Lung microvascular endothelial cell (primary cell): ENCODE data around the gene LRCH2. TPM values are rescaled to one million over a fixed set of nuclear protein-coding genes. Genes with fewer than 3 reads are reported as not detected.
"Not testable (repeated sequence)": the region's sequence is repeated elsewhere in the genome, so short reads cannot be mapped to it uniquely, and the experiment has no call there.

ENCODE experiments used
- DNase-seq, 2 donors: peaks; one replicate each; pipeline versions ENCODE4 v3.0.0 to v3.0.0-alpha.2; 2010; ENCODE audit warnings: low read depth in 2 of 2
- total RNA-seq: library from RNA; depleted of rRNA; stranded (reverse); fragments of >200 nt; gene quantifications from 2 replicates; pipeline ENCODE4 v1.2.1, GENCODE V29; 2014

LRCH2 gene, protein sequence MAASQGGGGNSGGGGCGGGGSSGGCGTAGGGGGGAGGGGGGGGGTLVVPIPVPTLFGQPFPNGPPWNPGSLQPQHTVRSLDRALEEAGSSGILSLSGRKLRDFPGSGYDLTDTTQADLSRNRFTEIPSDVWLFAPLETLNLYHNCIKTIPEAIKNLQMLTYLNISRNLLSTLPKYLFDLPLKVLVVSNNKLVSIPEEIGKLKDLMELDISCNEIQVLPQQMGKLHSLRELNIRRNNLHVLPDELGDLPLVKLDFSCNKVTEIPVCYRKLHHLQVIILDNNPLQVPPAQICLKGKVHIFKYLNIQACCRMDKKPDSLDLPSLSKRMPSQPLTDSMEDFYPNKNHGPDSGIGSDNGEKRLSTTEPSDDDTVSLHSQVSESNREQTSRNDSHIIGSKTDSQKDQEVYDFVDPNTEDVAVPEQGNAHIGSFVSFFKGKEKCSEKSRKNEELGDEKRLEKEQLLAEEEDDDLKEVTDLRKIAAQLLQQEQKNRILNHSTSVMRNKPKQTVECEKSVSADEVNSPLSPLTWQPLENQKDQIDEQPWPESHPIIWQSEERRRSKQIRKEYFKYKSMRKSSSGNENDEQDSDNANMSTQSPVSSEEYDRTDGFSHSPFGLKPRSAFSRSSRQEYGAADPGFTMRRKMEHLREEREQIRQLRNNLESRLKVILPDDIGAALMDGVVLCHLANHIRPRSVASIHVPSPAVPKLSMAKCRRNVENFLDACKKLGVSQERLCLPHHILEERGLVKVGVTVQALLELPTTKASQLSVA
- 5.4 and 15.3 TPM in 2 replicates for total RNA-seq

DNA sequence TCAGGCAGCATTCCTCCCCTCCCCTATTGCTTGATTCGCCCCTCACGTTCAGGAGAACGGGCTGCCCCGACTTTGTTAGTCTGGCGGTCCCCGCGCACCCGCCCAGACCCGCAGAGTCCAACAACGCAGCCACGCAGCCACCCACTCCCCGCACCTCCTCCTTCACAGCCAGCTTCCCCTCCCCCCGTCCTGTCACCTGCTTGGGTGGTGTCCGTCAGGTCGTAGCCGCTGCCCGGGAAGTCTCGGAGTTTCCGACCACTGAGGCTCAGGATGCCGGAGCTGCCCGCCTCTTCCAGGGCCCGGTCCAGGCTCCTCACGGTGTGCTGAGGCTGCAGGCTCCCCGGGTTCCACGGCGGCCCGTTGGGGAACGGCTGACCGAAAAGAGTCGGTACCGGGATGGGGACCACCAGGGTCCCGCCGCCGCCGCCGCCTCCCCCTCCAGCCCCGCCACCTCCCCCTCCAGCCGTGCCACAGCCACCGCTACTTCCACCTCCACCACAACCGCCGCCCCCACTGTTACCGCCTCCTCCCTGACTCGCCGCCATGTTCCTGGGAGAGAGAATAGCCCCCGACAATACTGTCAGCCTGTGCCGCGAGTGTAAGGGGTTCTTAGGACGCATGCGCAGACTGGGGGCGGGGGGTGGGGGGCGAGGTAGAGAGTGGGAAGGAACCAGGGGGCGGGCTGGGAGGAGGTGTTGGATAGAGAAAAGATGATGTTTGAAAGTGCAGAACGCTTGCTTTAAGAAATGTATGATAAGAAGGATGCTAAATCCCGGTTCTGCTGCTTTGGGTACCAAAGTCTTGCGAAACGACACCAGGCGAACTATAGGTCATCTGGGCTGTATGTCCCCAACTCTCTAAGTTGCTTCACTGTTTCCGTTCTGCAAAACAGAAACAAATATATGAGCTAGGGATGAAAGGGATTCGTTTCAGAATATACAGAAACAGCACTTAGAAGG, at the start of gene LRCH2:
LRCH2 (minus strand) TSS at position 600 of the 959 bp plus-strand sequence; CDS start at position 545, 55 bp downstream.
- DNase-seq: peak; percentile 24 to 65

DNA sequence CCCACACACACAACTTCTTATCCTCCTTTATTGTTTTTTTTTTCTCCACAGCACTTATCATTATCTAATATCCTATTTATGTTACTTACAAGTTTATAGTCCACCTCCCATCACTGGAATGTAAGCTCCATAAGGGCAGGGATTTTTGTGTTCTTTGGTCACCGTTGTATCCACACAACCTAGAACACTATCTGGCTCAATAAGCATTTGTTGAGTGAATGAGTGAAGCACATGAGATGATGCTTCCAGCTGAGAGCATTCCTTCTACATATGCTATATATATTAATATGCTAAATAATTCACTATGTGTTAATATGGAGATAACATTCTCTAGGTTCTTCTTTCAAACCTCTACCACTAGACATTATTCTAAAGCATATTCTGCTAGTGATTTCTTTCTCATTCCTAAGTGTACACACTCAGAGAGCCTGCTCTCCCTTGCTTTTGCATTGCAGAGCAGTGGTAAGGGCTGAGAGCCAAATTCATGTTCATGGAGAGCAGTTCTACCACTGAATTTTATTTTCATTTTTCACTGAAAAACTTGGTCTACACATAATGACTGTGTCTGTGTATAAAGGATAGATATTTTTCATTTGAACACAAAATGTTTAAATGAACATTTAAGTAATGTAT, 35.3 kb upstream of the LRCH2 start:
- no peak for DNase-seq

DNA sequence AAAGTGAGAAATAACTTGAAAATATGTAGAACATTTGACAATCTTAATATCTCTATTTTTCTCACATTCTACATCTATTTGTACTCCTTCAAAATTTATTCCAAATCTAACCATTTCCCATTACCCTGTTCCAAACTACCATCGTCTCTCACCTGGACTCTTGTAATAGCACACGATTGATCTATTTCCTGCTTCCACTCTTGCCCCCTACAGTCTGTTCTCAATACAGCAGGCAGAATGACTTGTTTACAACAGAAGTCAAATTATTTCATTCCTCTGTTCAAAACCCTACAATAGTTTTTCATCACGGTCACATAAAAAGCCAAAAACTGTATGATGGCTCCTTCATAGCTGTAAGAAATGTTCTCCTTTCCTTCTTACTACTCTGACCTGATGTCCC, 34.5 kb upstream of the LRCH2 start:
- DNase-seq: peak; percentile 1 to 50

DNA sequence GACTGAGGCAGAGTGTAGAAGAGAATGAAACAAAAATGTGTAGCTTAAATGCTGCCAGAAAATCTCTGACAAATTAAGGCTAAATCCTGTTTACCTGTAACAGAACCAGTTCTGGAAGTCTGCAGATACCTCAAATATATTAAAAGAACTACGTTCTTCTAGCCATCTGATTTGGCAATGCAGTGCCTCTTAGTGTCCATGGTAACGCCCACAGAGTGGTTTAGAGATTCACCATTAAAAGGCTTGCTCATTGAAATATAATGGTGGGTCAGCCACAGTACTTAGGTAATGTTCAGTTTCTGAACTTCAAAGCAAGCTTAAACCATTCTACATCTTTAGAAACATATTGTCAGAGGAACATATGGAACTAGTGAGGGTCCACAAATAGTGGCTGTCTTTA, 32.4 kb upstream of the LRCH2 start:
- DNase-seq: no peak

DNA sequence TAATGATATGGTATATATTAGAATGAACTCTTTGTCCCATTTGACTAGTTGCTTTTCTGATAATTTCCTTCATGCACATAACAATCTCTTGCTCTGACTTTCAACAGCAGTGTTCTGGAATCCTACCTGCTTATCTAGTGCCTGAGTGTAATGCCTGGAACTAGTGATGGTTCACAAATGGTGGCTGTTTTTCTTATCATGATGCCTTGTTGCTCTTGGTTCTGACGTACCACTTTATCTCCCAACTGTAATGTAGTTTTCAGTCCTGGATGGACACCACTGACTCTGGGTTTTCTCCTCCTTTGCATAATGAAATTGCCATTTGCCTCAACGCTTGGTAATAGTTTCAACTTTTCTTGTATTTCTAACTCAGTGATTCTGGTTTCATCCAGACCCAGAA, 30.1 kb upstream of the LRCH2 start:
- no peak for DNase-seq

DNA sequence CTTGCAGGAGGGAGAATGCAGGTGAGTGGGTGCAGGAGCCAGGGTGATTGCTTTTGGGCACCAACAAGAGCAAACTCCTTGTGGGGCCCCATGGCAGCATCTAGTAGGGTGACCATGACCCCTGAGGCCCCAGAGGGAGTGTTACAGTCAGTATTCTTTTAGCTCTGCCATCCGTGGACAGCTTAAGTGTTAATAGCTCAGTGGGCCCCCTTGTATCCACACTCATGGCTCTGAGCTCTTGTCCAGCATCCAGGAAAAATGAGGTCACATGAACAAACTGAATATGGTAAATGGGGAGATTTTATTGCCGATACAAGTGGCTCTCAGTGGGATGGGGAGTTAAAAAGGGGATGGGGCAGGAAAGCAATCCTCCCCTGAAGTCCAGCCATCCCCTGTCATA, 27.3 kb upstream of the LRCH2 start:
- no peak for DNase-seq

DNA sequence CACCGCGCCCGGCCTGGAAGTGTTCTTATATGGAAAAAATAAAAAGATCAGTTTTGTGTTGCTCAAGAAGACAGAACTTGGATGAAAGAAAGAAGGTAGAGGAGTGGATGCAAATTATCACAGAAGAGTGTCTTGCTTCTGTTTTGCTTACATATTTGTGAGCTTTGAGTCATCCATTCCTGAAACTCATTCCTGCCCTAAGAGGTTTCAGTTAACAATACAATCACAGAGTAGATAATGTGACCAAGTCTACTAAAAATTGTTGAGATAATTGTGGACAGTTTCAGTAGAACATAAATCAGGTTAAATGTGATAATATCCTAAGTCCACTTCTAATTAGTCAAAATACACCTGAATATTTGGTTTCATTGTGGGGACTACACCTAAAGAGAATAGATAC, 26.4 kb upstream of the LRCH2 start:
- DNase-seq: no peak

DNA sequence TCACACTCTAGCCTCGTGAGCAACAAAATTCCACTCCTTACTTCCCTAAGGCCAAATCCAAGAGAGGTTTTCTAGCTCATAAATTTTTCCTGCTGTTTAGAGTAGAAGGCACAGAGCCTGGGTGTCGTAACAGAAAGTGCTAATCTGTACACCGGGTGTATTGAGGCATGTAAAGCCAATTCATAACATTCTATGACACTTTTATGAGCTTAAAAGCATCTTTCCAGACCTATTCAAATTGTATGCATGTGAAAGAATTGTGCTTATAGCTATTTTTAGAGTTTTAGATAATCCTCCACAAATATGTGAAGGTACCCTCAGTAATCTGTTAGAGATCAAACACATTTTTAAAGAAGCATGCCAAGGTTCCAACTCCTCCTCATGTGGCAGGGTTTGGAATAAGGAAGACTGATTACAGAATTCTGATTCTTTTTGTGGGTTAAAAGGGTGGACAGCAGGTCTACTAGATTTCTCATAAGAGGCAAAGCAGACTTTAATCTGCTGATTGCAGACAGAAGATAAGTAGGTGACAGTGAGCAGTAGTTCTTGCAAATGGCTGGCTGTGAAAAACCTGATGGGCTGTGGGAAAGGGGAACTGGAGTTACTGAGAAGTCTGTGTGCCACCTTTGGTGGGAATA, 25.5 kb upstream of the LRCH2 start:
- DNase-seq: no peak

DNA sequence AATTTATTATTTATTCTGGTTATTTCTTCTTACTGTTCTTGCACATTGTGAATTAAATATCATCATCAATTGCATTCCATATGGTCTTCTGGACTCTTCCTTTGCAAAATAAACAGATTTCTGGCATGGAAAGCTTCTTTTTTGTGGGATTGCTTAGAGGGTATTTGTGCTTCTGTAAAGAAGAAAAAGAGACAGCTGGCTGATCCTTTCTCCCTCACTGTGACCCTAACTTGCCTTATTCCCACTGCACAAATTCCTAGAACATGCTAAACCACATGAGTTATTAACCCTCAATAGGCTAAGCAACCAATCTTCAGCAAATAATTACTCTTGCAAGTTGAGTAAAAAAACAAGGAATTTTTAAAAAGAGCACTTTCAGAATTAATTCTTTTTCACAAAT, 23.8 kb upstream of the LRCH2 start:
- no peak for DNase-seq

DNA sequence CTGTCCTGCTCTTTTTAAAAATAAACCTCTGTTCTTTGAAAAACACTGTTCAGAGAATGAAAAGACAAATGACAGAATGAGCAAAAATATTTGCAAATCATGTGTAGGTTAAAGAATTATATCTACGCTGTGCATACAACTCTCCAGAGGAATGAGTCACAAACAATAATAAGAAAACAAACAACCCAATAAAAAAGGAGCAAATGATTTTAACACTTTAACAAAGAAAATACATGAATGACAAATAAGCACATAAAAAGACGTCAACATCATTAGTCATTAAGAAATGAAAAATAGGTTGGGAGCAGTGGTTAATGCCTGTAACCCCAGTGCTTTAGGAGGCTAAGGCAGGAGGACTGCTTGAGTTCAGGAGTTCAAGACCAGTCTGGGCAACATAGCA, 21.1 kb upstream of the LRCH2 start:
- no peak for DNase-seq

DNA sequence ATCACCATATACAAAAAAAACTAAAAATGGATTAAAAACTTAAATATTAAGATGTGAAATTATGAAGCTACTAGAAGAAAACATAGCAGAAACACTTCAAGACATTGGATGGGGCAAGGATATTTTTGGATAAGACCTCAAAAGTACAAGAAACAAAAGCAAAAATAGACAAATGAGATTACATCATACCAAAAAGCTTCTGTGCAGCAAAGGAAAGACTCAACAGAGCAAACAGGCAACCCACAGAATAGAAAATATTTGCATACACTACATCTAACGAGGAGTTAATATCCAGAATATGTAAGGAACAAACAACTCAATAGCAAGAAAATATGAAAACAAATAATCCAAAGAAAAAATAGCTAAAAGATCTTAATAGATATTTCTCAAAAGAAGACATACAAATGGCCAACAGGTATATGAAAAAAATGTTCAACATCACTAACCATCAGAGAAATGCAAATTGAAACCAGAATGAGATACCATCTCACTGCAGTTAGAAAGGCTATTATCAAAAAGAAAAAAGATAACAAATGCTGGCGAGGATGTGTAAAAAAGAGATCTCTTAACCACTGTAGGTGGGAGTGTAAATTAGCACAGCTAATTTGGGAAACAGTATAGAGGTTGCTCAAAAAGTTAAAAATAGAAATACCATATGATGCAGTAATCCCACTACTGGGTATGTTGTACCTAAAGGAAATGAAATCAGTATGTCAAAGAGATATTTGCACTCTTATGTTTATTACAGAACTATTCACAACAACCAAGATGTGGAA, 17.8 kb upstream of the LRCH2 start:
- DNase-seq: no peak

DNA sequence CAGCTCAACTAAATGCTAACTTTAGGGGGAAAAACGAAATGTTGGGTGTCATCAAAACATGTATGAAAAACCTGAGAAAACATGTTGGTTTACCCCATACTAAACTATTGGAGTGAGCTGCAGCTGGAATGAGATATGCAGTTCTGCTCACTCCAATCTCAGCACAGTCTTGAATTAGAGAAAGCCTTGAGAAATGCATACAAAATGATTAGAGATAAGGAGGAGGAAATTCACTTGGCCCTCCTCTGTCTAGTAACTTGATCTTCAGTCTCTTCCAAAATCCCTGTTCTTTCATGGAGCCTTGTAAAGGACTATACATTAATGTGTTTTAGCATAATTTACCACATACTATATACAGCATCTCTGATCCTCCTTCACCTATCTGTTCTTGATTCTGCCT, 3.2 kb upstream of the LRCH2 start:
- no peak for DNase-seq

DNA sequence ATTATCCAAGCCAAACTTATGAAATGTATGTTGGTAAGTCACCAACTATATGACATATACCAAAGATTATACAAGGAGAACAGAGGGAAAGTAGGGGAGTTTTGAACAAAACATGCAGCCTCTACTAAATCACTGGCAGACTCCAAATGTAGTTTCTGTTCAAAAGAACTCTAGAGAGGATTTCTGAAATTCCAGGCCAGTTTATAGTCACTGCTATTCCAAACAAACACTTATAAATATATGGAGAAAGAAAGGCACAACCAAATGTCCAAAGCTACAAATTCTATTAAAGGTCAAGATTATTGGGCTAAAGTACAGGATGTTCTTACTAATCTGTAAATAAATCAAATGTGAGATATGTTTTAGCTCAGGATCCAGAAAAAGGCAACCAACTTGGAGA, 2.7 kb upstream of the LRCH2 start:
- no peak for DNase-seq

DNA sequence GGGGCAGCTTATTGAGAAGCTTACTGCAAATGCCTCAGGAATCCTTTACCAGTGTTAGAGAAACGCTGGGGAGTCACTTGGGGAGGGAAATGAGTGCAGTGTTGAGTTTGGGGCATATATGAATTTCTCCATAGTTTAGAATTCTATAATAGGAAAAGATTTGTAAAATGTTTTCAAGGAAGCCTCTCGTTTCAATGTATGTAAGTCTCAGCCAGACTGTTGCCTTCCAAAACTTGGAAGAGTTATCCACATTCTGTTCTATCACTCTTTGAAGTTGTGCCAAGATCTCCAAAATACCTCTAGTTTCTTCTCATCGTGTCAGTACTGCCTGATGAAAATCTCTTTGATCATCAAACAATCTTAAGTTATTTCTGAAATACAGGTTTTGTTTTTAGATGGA, 565 bp upstream of the LRCH2 start:
- DNase-seq: no peak

DNA sequence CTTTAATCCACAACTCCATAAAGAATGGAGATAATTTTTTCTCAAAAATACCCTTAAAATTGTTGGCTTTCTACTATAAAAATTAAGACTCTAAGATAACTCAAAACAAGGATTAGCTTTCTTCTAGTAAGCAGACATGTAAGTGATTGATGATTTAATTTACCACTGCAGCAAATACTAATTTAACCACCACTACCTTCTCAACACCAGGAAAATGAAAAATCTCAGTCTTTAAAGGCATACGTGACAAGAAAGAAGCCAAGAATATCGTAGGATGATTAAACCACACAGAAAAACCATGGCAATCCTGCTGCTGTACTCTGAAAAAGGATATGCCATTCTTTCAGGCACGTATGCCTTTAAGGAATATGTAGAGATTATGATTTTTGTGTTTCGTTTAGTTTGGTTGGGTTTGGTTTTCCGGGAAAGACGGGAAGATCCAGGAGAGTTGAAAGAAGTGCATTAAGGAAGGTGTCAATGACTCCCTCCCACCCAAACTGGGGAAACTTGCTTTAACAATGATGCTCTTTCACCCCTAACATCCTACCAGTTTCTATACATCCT, 881 bp downstream of the LRCH2 start:
- DNase-seq: no peak

DNA sequence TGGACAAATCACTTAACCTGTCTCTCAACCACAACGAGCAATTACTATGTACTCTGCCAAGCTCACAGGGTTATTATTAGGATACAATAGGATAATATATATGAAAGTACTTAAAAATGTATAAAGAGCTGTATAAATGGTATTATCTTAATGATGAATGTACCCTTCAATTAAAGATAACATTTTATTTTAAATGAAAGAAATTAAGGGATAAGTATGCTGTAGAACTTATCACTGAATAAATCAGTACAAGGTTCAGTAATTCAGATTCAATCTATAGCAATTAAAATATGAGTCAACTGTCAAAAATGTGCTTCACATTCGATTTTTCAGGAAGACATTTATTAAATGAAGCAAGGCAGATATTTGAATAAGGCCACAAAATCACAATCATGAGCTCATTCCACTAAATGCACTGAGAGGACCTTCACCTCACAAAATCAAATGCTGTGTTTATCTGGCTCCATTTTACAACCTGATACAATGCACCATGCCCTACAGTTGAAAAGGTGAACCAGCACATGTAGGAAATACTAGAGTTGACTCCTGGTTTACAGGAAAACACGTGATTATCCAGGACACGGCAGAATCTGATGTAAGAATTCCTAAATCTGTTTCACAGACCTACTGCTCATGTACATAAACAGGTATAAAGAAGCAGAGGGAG, 4.4 kb downstream of the LRCH2 start:
- peak; percentile 44 to 95 for DNase-seq

DNA sequence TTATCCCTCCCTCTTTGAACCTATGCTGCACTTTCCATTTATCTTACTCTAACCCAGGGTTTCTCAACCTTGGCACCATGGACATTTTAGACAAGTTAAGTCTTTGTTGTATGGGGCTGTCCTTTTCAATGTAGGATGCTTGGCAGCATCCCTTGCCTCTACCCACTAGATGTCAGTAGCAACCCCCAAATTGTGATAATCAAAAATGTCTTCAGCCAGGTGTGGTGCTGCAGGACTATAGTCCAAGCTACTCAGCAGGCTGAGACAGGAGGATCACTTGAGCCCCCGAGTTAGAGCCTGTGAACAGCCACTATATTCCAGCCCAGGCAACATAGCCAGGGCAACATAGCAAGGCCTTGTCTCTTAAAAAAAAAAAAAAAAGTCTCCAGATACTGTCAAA, 7.0 kb downstream of the LRCH2 start:
- DNase-seq: peak; percentile 17 to 63

DNA sequence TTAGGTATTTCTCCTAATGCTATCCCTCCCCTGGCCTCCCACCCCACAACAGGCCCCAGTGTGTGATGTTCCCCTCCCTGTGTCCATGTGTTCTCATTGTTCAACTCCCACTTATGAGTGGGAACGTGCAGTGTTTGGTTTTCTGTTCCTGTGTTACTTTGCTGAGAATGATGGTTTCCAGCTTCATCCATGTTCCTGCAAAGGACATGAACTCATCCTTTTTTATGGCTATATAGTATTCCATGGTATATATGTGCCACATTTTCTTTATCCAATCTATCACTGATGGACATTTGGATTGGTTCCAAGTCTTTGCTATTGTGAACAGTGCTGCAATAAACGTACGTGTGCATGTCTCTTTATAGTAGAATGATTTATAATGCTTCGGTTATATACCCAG, 16.6 kb downstream of the LRCH2 start:
- not testable (repeated sequence) for DNase-seq

DNA sequence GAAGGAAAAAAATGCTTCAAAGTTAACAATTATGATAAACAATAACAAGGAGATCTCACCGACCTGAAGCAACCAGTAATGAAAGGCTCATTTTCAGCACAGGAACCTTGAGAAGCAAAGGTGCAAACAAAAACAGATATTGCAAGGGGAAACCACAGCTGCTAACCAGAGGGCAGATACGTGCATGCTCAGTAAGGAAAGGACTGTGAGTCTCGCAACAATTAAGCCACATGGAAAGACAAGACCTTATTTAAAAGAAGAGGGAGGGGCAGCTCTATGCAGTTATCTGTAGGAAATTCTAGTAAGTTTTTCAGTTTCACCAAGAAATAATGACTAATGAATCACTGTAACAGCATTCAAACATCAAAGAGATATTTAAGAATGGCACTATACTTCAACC, 19.3 kb downstream of the LRCH2 start:
- DNase-seq: no peak
